Naive thymus-derived CD4-positive, alpha-beta T cell (primary cell): ENCODE results near the gene CADPS. TPM values are rescaled to one million over a fixed set of nuclear protein-coding genes. Genes with fewer than 3 reads are reported as not detected.
A peak's percentile ranks its signal among the peaks of the same experiment; 100 is the strongest.

Source experiments
- ATAC-seq: fragments of 150-1000 bp; cut with Tn5 transposase; 2 replicates; pipeline ENCODE4 v1.10.0; 2021; ENCODE audit warnings: mild to moderate bottlenecking, moderate library complexity
- CTCF ChIA-PET: fragments of 350-600 bp; sonication (Branson Sonifier 250); formaldehyde crosslinking; loops from one replicate; lab custom pipeline; 2021; ENCODE audit warnings: antibody characterized with exemption; lab: Charles Lee
- POLR2A ChIA-PET: fragments of 350-600 bp; sonication (Branson Sonifier 250); formaldehyde crosslinking; loops from one replicate; lab custom pipeline; 2021; ENCODE audit warnings: antibody characterized with exemption, inconsistent platforms; lab: Charles Lee
- DNase-seq, 9 donors: peaks; one replicate each; pipeline versions ENCODE4 v3.0.0 to v3.0.0-alpha.2; 2020 to 2022; ENCODE audit warnings: mixed read lengths in 1 of 9
- H3K27ac ChIP-seq: one replicate; pipeline ENCODE4 v1.7.0; 2013; ENCODE audit warnings: mild to moderate bottlenecking, low read depth, low read length, moderate library complexity
- H3K27me3 ChIP-seq, 2 donors: one replicate each; pipeline ENCODE4 v1.7.0; 2013; ENCODE audit warnings: low read length in 2 of 2, mild to moderate bottlenecking in 2 of 2, moderate library complexity in 2 of 2; ENCODE audit not compliant: control insufficient read depth in 2 of 2, insufficient read depth in 2 of 2
- H3K36me3 ChIP-seq, 3 experiments: 1 replicate in 2 of 3; 2 replicates in 1 of 3; pipeline ENCODE4 v1.7.0; 2013; ENCODE audit warnings: low read length in 3 of 3, mild to moderate bottlenecking in 3 of 3, moderate library complexity in 1 of 3; ENCODE audit not compliant: insufficient read depth in 3 of 3, control insufficient read depth in 2 of 3
- H3K4me1 ChIP-seq, 2 donors: one replicate each; pipeline ENCODE4 v1.7.0; 2013; ENCODE audit warnings: low read length in 2 of 2, mild to moderate bottlenecking in 2 of 2, moderate library complexity in 1 of 2; ENCODE audit not compliant: control insufficient read depth in 2 of 2, insufficient read depth in 2 of 2
- H3K4me3 ChIP-seq: 2 replicates; pipeline ENCODE4 v1.7.0; 2013; ENCODE audit warnings: mild to moderate bottlenecking, low read length
- H3K9me3 ChIP-seq, 3 experiments: 1 replicate in 2 of 3; 2 replicates in 1 of 3; pipeline ENCODE4 v1.7.0; 2013; ENCODE audit warnings: low read length in 3 of 3; ENCODE audit not compliant: control insufficient read depth in 2 of 3
- H3K27ac Mint-ChIP-seq, 9 donors: one replicate each; pipeline ENCODE4 v1.8.0; 2020 to 2022; ENCODE audit warnings: mixed read lengths in 9 of 9, mild to moderate bottlenecking in 8 of 9, moderate library complexity in 5 of 9, inconsistent platforms in 2 of 9
- H3K27me3 Mint-ChIP-seq, 5 donors: one replicate each; pipeline ENCODE4 v1.8.0; 2021 to 2022; ENCODE audit warnings: mixed read lengths in 5 of 5, mild to moderate bottlenecking in 1 of 5
- H3K36me3 Mint-ChIP-seq, 5 donors: one replicate each; pipeline ENCODE4 v1.8.0; 2020 to 2022; ENCODE audit warnings: mixed read lengths in 5 of 5, mild to moderate bottlenecking in 3 of 5, inconsistent platforms in 1 of 5
- H3K4me1 Mint-ChIP-seq, 7 donors: one replicate each; pipeline ENCODE4 v1.8.0; 2020 to 2022; ENCODE audit warnings: mixed read lengths in 7 of 7, mild to moderate bottlenecking in 3 of 7, inconsistent platforms in 1 of 7
- H3K4me3 Mint-ChIP-seq, 10 donors: one replicate each; pipeline ENCODE4 v1.8.0; 2020 to 2022; ENCODE audit warnings: mild to moderate bottlenecking in 10 of 10, mixed read lengths in 10 of 10, moderate library complexity in 6 of 10, inconsistent platforms in 2 of 10
- H3K9me3 Mint-ChIP-seq, 11 donors: one replicate each; pipeline ENCODE4 v1.8.0; 2020 to 2022; ENCODE audit warnings: mixed read lengths in 11 of 11, mild to moderate bottlenecking in 4 of 11, inconsistent platforms in 1 of 11, moderate library complexity in 1 of 11
- intact Hi-C, 2 donors: fragments of 100-400 bp; cut with micrococcal nuclease; formaldehyde crosslinking; loops; one replicate each; pipeline ENCODE4 v1.15.1; 2023
- polyA plus RNA-seq, 2 donors: library from polyadenylated mRNA; unstranded; fragments of 300-500 nt; fragmentation: Illumina TruSeq; gene quantifications; one replicate each; pipeline ENCODE4 v1.2.3, GENCODE V29; 2021
- total RNA-seq, 6 experiments: library from RNA in 5 of 6; stranded (reverse) in 5 of 6; gene quantifications; 1 replicate in 5 of 6; 2 replicates in 1 of 6; pipeline ENCODE4 v1.2.3 and lab custom pipeline; 2021 to 2026

CADPS gene
- total RNA-seq (not detected), polyA plus RNA-seq (not detected), total RNA-seq (lab: John Stamatoyannopoulos, UW) (not detected)

DNA sequence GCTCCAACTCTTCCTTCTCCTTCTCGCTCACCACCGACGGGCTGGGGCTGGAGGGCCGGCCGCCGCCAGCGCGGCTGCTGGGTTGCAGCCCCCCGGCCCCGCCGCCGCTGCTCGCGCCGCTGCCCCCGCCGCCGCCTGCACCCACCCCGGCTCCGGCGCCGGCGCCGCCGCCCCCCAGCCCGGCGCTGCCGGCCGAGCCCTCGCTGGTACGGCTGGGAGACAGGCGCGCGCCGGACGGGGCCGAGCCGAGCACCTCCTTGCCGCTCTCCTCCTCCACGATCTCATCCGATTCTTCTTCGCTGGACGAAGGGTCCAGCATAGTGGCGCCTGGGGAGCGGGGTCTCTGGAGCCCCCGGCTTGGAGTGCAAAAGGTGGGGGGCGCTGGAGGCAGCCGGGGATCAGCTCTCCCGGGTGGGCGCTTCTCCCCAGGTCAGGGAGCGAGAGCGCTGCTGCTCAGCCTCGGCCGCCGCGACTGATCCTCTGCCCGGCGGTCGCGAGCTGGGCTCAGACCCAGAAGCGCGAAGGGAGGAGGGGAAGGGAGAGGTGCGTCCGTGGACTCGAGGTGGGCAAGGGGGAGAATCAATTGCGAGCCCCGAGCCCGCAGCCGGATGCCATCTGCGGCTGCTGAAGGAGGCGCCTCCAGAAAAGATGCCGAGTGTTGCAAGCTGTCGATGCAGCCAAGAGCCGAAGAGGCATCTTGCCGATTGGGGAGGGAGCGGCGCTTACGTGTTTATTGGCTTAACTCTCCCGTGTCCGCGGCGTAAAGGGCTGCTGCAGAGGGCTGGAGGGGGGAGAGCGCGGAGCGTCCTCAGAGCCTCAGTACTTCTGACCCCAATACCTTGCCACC lies at the start of gene CADPS:
CADPS (minus strand) TSS at position 706 of the 847 bp plus-strand sequence; CDS start at position 319, 387 bp downstream.
- no peak for DNase-seq
- H3K27ac Mint-ChIP-seq, result no peak within 1 kb of the TSS
- peaks cover 0 to 25% (median 8%) of the 10 kb centered on the region in 11 donors for H3K9me3 Mint-ChIP-seq
- Histone ChIP-seq H3K36me3 (no peaks in the 10 kb centered on the region), H3K4me3 (no peak within 1 kb of the TSS), H3K9me3 (peaks cover 0 to 4% (median 0%) of the 10 kb centered on the region in 3 experiments), H3K4me1 (no peaks in the 10 kb centered on the region), H3K27me3 (peaks cover 0 to 6% of the 10 kb centered on the region in 2 donors), H3K27ac (no peak within 1 kb of the TSS)
- peaks cover 0 to 5% (median 0%) of the 10 kb centered on the region in 5 donors for H3K36me3 Mint-ChIP-seq
- H3K4me3 Mint-ChIP-seq, result peak within 1 kb of the TSS in 1 of 10 donors; percentile 30
- H3K4me1 Mint-ChIP-seq, result peaks cover 0 to 3% (median 0%) of the 10 kb centered on the region in 7 donors
- POLR2A ChIA-PET, result no interaction called here
- peaks cover 48 to 57% (median 54%) of the 10 kb centered on the region in 5 donors for H3K27me3 Mint-ChIP-seq
- CTCF ChIA-PET, result no interaction called here
- intact Hi-C loops, result loop anchor here in 1 of 2 donors (5.0 kb wide), 1 partner anchor 503 kb away; the partner anchor contains the start of gene FEZF2
- ATAC-seq, result no peak

DNA sequence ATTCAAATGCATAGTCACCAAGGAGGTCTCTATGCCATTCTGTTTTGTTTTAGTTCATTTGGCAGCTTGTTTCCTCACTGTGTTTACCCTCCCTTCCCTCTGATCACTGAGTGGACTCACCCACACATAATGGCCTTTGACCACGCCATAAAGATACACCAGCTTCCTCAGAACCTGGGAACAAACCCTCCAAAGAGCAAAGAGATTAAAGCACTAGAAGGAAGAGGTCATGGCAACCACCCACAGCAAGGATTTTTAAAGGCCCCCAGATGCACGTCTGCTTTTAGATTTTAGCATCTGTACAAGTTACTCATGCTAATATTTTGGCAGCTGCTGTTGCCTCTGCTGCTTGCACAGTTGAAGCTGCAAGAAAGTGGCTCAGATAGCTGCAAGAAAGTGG lies 47.9 kb upstream of the CADPS start:
- H3K4me1 Mint-ChIP-seq, result no peaks in the 10 kb centered on the region
- no peaks in the 10 kb centered on the region for H3K9me3 ChIP-seq
- POLR2A ChIA-PET, result no interaction called here
- H3K27ac Mint-ChIP-seq, result no peak overlapping the region
- DNase-seq (no peak), ATAC-seq (no peak)
- no peaks in the 10 kb centered on the region for H3K36me3 ChIP-seq
- H3K4me3 Mint-ChIP-seq, result no peak overlapping the region
- intact Hi-C loops, result no loop called here
- H3K4me1 ChIP-seq, result no peaks in the 10 kb centered on the region
- CTCF ChIA-PET, result no interaction called here
- H3K36me3 Mint-ChIP-seq, result peaks cover 0 to 6% (median 0%) of the 10 kb centered on the region in 5 donors
- H3K9me3 Mint-ChIP-seq, result peaks cover 0 to 20% (median 3%) of the 10 kb centered on the region in 11 donors
- H3K27me3 ChIP-seq, result no peaks in the 10 kb centered on the region
- no peak overlapping the region for H3K27ac ChIP-seq
- peaks cover 0 to 8% (median 0%) of the 10 kb centered on the region in 5 donors for H3K27me3 Mint-ChIP-seq
- H3K4me3 ChIP-seq, result no peak overlapping the region

DNA sequence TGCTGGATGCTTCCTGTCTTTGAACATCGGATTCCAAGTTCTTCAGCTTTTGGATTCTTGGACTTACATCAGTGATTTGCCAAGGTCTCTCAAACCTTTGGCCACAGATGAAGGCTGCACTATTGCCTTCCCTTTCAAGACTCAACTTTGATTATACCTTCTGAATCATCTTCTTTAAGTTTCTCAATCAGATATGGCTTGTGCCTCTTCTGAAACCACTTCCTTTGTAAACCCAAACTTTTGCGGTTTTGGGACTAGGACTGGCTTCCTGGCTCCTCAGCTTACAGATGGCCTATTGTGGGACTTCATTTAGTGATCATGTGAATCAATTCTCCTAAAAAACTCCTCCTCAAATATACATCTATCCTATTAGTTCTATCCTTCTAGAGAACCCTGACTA lies 47.1 kb upstream of the CADPS start:
- Histone ChIP-seq H3K36me3 (no peaks in the 10 kb centered on the region), H3K27ac (no peak overlapping the region), H3K4me1 (no peaks in the 10 kb centered on the region), H3K4me3 (no peak overlapping the region), H3K9me3 (no peaks in the 10 kb centered on the region), H3K27me3 (no peaks in the 10 kb centered on the region)
- DNase-seq (no peak), ATAC-seq (no peak)
- Mint-ChIP-seq H3K9me3 (peaks cover 0 to 22% (median 3%) of the 10 kb centered on the region in 11 donors), H3K27ac (no peak overlapping the region), H3K4me1 (no peaks in the 10 kb centered on the region), H3K27me3 (peaks cover 0 to 8% (median 0%) of the 10 kb centered on the region in 5 donors), H3K36me3 (peaks cover 0 to 6% (median 0%) of the 10 kb centered on the region in 5 donors), H3K4me3 (no peak overlapping the region)
- POLR2A ChIA-PET, result no interaction called here
- intact Hi-C loops, result no loop called here
- CTCF ChIA-PET, result no interaction called here

DNA sequence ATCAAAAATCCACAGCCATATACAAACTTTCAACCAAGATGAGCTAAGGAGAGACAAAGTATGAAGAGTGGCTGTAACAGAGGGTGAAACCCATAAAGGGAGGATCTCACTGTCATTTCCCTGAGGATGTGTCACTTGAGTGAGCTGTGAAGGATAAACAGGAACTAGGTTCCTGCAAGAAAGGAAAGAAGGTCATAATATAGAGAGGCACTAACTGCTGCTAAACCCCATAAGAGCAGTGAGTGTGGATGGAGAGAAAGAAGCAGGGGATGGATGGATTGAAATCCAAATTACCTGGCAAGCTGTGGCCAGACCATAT lies 45.2 kb upstream of the CADPS start:
- Histone ChIP-seq H3K4me1 (no peaks in the 10 kb centered on the region), H3K4me3 (no peak overlapping the region), H3K9me3 (no peaks in the 10 kb centered on the region), H3K36me3 (no peaks in the 10 kb centered on the region), H3K27ac (no peak overlapping the region), H3K27me3 (no peaks in the 10 kb centered on the region)
- intact Hi-C loops, result no loop called here
- ChIA-PET CTCF (no interaction called here), POLR2A (no interaction called here)
- Mint-ChIP-seq H3K4me1 (no peaks in the 10 kb centered on the region), H3K27ac (no peak overlapping the region), H3K9me3 (peaks cover 0 to 22% (median 6%) of the 10 kb centered on the region in 11 donors), H3K27me3 (peaks cover 0 to 8% (median 0%) of the 10 kb centered on the region in 5 donors), H3K4me3 (no peak overlapping the region), H3K36me3 (peaks cover 0 to 6% (median 0%) of the 10 kb centered on the region in 5 donors)
- ATAC-seq (no peak), DNase-seq (no peak)

DNA sequence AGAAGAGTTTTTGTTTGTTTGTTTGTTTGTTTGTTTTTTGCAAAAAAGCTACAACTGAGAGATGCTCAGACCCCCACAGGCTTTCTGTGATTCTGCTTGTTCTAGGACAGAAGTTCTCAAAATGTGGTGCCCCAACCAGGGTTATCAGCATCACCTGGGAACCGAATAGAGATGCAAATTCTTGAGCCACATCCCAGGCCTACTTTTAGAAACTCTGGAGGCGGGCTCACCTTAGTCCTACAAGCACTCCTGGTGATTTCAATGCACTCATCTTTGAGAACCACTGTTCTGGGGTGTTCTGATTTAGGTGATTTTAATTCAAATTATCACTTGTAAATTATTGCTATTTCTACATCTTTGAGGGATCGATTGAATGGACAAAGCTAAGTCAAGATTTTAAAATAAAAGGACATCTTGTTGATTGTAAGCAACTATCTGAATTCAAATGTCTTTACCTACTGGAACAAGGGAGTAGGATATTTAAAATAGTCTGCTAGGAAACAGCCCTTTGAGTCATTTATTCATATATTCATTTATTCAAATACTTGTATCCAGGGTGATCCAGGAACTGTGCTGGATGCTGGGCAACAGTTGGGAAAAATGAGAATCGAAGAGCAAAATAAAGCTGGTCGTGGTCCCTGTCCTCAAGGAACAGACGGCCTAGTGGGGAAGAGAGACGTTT lies 44.7 kb upstream of the CADPS start:
- Mint-ChIP-seq H3K9me3 (peaks cover 0 to 22% (median 6%) of the 10 kb centered on the region in 11 donors), H3K4me3 (no peak overlapping the region), H3K27me3 (peaks cover 0 to 8% (median 0%) of the 10 kb centered on the region in 5 donors), H3K36me3 (peaks cover 0 to 6% (median 0%) of the 10 kb centered on the region in 5 donors), H3K27ac (no peak overlapping the region), H3K4me1 (no peaks in the 10 kb centered on the region)
- H3K4me1 ChIP-seq, result no peaks in the 10 kb centered on the region
- H3K4me3 ChIP-seq, result no peak overlapping the region
- H3K9me3 ChIP-seq, result no peaks in the 10 kb centered on the region
- intact Hi-C loops, result no loop called here
- no peaks in the 10 kb centered on the region for H3K27me3 ChIP-seq
- no peak for ATAC-seq
- no peak for DNase-seq
- H3K36me3 ChIP-seq, result no peaks in the 10 kb centered on the region
- ChIA-PET POLR2A (no interaction called here), CTCF (no interaction called here)
- no peak overlapping the region for H3K27ac ChIP-seq

DNA sequence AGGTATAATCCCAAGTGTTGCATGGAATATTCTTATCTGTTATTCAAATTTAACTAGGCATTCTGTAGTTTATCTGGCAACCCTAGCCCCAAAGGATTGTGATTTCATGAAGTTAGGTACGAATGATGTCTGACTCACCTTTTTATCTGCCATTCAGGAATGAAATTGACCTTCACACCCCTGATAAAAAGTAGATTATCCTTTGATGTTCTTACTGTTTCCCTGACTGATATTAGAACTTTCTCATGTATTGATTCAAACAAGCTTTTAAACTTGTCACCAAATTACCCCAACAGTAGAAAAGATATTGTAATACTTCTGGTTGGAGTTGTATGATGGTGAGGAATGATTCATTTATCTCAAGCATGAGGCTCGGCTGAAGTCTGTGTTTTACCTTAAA lies 43.6 kb upstream of the CADPS start:
- Mint-ChIP-seq H3K27me3 (peaks cover 0 to 8% (median 0%) of the 10 kb centered on the region in 5 donors), H3K4me1 (no peaks in the 10 kb centered on the region), H3K9me3 (peaks cover 0 to 18% (median 6%) of the 10 kb centered on the region in 11 donors), H3K4me3 (no peak overlapping the region), H3K27ac (no peak overlapping the region), H3K36me3 (peaks cover 0 to 6% (median 0%) of the 10 kb centered on the region in 5 donors)
- ChIA-PET POLR2A (no interaction called here), CTCF (no interaction called here)
- H3K36me3 ChIP-seq, result no peaks in the 10 kb centered on the region
- no peak overlapping the region for H3K4me3 ChIP-seq
- ATAC-seq, result no peak
- DNase-seq, result no peak
- H3K9me3 ChIP-seq, result no peaks in the 10 kb centered on the region
- no peaks in the 10 kb centered on the region for H3K4me1 ChIP-seq
- intact Hi-C loops, result no loop called here
- no peak overlapping the region for H3K27ac ChIP-seq
- H3K27me3 ChIP-seq, result no peaks in the 10 kb centered on the region
